ENCODE data around the gene FETUB. TPM values are rescaled to one million over a fixed set of nuclear protein-coding genes. Genes with fewer than 3 reads are reported as not detected.

Gene FETUB
- total and polyA plus RNA-seq, 2 experiments from 2014 or later, result 5.8 to 7.2 TPM

- Histone ChIP-seq H3K36me3 (replicated peaks; ENCODE audit: insufficient read depth, low read depth) (no peaks in the 10 kb centered on the region), H2AFZ (no peak overlapping the region), H4K20me1 (ENCODE audit: insufficient read depth, poor library complexity, severe bottlenecking) (no peaks in the 10 kb centered on the region), H3K4me2 (peak overlapping the region; percentile 34), H3K9me2 (replicated peaks; ENCODE audit: insufficient read depth) (no peaks in the 10 kb centered on the region), H3K4me1 (ENCODE audit: insufficient read depth) (peaks cover 9% of the 10 kb centered on the region), H3K9me3 (ENCODE audit: low read depth) (no peaks in the 10 kb centered on the region), H3K27ac (peak overlapping the region; percentile 89), H3K79me2 (no peaks in the 10 kb centered on the region), H3K27me3 (no peaks in the 10 kb centered on the region), H3K4me3 (no peak overlapping the region)
- TF ChIP-seq EZH2 (IDR thresholded peaks at IDR 0.05; ENCODE audit: borderline replicate concordance) (no peak), CTCF (IDR thresholded peaks at IDR 0.05; ENCODE audit: poor library complexity) (no peak), EZH2phosphoT487 (IDR thresholded peaks at IDR 0.05; ENCODE audit: low read depth, severe bottlenecking, unreplicated experiment) (no peak)
- peak; percentile 43 for DNase-seq (ENCODE audit: low spot score)
- 62% methylated on average over 5 of the region's 5 CpGs for WGBS (ENCODE audit: low lambda C conversion rate, missing lambda C conversion rate)
Observed at GRCh38 chr3:186605561-186606545, 34.3 kb upstream of the FETUB start.

- DNase-seq (ENCODE audit: low spot score), result no peak
- Histone ChIP-seq H3K79me2 (no peaks in the 10 kb centered on the region), H2AFZ (no peak overlapping the region), H3K9me3 (ENCODE audit: low read depth) (no peaks in the 10 kb centered on the region), H3K4me2 (no peak overlapping the region), H3K4me1 (ENCODE audit: insufficient read depth) (peaks cover 9% of the 10 kb centered on the region), H3K27ac (no peak overlapping the region), H3K9me2 (replicated peaks; ENCODE audit: insufficient read depth) (no peaks in the 10 kb centered on the region), H4K20me1 (ENCODE audit: insufficient read depth, poor library complexity, severe bottlenecking) (no peaks in the 10 kb centered on the region), H3K27me3 (no peaks in the 10 kb centered on the region), H3K36me3 (replicated peaks; ENCODE audit: insufficient read depth, low read depth) (no peaks in the 10 kb centered on the region), H3K4me3 (no peak overlapping the region)
- TF ChIP-seq CTCF (IDR thresholded peaks at IDR 0.05; ENCODE audit: poor library complexity), result no peak
- TF ChIP-seq EZH2phosphoT487 (IDR thresholded peaks at IDR 0.05; ENCODE audit: low read depth, severe bottlenecking, unreplicated experiment), result no peak
- TF ChIP-seq EZH2 (IDR thresholded peaks at IDR 0.05; ENCODE audit: borderline replicate concordance), result no peak
- WGBS (ENCODE audit: low lambda C conversion rate, missing lambda C conversion rate), result 82% methylated on average over 2 of the region's 2 CpGs
Observed at GRCh38 chr3:186608624-186609215, 31.5 kb upstream of the FETUB start.

GRCh38 chr3:186609247-186609868 lies 30.8 kb upstream of the FETUB start:
- H3K36me3 ChIP-seq (replicated peaks; ENCODE audit: insufficient read depth, low read depth), result no peaks in the 10 kb centered on the region
- H3K27me3 ChIP-seq, result no peaks in the 10 kb centered on the region
- H3K9me3 ChIP-seq (ENCODE audit: low read depth), result no peaks in the 10 kb centered on the region
- no peak overlapping the region for H3K4me2 ChIP-seq
- H2AFZ ChIP-seq, result no peak overlapping the region
- H3K4me3 ChIP-seq, result no peak overlapping the region
- WGBS (ENCODE audit: low lambda C conversion rate, missing lambda C conversion rate), result 97% methylated on average over 8 of the region's 8 CpGs
- H4K20me1 ChIP-seq (ENCODE audit: insufficient read depth, poor library complexity, severe bottlenecking), result no peaks in the 10 kb centered on the region
- TF ChIP-seq EZH2phosphoT487 (IDR thresholded peaks at IDR 0.05; ENCODE audit: low read depth, severe bottlenecking, unreplicated experiment), result no peak
- peak; percentile 27 for TF ChIP-seq CTCF (IDR thresholded peaks at IDR 0.05; ENCODE audit: poor library complexity)
- H3K9me2 ChIP-seq (replicated peaks; ENCODE audit: insufficient read depth), result no peaks in the 10 kb centered on the region
- no peaks in the 10 kb centered on the region for H3K79me2 ChIP-seq
- no peak for DNase-seq (ENCODE audit: low spot score)
- no peak overlapping the region for H3K27ac ChIP-seq
- peaks cover 9% of the 10 kb centered on the region for H3K4me1 ChIP-seq (ENCODE audit: insufficient read depth)
